ENCODE measurements around the gene AMIGO3. TPM values are rescaled to one million over a fixed set of nuclear protein-coding genes. Genes with fewer than 3 reads are reported as not detected.
A peak's percentile ranks its signal among the peaks of the same experiment; 100 is the strongest.
"Not testable (repeated sequence)": the region's sequence is repeated elsewhere in the genome, so short reads cannot be mapped to it uniquely, and the experiment has no call there.

AMIGO3 gene
- total and polyA plus RNA-seq, 9 donors, result 0.22 to 2.0 (median 0.34) TPM; not detected in 4

DNA sequence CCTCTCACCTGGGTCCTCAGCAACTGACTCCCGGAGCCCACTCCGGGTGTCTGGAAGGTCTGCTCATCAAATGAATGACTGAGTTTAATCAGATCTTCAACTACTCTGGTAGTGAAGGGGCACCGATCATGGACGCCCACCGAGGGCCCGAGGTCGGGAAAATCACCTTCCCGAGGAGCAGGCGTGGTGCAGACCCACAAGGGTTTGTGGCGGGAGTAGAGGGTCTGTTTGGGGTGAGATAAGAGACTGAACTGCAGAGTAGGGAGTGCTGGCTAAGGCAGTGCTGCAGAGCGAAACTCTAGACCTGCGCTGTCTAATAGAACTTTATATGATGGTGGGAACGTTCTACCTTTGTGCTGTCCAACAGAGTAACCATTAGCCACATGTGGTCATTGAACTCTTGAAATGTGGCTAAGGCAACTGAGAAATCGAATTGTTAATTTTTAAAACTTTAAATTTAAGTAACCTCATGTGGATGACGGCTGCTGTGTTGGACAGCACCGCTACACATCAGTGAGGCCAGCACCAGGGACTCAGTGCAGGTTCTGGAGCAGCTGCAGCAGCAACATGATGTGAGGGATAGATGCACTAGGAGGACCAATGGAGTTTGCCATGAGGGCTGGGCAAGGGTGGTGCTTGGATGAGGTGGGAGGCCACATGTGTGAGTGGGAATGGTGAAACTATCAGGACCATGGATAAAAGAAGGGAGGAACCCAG lies 29.4 kb downstream of the AMIGO3 start:
- H3K4me1 ChIP-seq (ENCODE audit: insufficient read depth); H3K36me3 ChIP-seq; H3K27me3 ChIP-seq; intact Hi-C loops (cut with DNase I); DNase-seq; H3K9me3 ChIP-seq: not testable (repeated sequence)
- Histone ChIP-seq H3K27ac (peak overlapping the region in 1 of 2 donors; percentile 60), H3K4me3 (peak overlapping the region; percentile 61)
- 4 to 7% (median 7%) methylated on average over 16 of the region's 16 CpGs for WGBS, 3 donors

DNA sequence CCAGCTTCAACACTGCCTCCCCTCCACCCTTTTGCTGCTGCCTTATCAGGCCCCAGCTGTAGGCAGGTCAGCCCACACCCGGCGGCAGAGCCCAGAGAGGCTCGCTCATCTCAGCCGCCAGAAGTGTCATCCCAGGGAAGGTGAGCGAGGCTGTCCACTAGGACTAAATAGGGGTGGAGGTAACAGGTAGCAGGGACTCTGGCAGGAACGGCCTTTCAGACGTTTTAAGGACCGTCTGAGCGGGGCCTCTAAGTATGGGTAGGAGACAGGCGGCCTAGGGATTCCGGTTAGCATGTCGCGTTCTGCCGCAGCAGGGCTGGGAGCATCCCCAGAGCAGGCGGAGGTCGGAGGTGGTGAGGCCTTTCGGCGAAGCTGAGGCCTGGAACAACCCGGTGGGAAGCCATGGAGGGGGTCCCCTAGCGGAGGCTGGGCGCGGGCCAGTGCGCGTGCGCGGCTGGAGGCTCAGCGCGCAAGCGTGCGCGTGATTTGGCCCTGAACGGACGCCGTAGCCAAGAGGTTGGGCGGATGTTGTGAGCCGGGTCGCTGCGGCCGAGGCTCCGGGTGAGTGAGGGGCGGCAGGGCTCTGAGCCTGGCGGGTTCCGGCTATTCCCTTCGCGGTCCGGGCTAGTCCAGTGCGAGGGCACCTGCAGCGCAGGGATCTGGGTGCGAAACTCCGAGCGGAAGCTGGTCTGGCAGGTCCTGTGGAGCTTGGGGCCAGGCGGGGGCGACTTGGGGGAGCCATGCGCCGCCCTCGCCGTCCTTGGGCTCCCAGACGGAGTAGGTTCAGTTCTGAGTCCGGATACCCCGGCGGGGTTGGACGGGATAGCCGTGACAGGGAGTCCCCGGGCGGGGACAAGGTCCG lies 30.2 kb downstream of the AMIGO3 start, which contains the start of the genes MST1 and RNF123:
Gene MST1 (minus strand): TSS at position 429 of the 862 bp plus-strand sequence. CDS start 783 bp downstream, outside the sequence.
Gene RNF123 (plus strand): TSS at position 512 of the 862 bp plus-strand sequence. CDS start 1,609 bp downstream, outside the sequence.
- WGBS, 3 donors, result 1 to 3% (median 2%) methylated on average over 34 to 66 of the region's 66 CpGs
- Histone ChIP-seq H3K36me3 (no peaks in the 10 kb centered on the region), H3K27me3 (no peaks in the 10 kb centered on the region), H3K4me1 (ENCODE audit: insufficient read depth) (peaks cover 9% of the 10 kb centered on the region), H3K4me3 (peak within 1 kb of the TSS; percentile 61), H3K27ac (peak within 1 kb of the TSS; percentile 31 to 61), H3K9me3 (no peaks in the 10 kb centered on the region)
- TF ChIP-seq EP300 (IDR thresholded peaks at IDR 0.05), result no peak
- TF ChIP-seq POLR2A (IDR thresholded peaks at IDR 0.05), result peak; percentile 24
- TF ChIP-seq, protein P1, sequence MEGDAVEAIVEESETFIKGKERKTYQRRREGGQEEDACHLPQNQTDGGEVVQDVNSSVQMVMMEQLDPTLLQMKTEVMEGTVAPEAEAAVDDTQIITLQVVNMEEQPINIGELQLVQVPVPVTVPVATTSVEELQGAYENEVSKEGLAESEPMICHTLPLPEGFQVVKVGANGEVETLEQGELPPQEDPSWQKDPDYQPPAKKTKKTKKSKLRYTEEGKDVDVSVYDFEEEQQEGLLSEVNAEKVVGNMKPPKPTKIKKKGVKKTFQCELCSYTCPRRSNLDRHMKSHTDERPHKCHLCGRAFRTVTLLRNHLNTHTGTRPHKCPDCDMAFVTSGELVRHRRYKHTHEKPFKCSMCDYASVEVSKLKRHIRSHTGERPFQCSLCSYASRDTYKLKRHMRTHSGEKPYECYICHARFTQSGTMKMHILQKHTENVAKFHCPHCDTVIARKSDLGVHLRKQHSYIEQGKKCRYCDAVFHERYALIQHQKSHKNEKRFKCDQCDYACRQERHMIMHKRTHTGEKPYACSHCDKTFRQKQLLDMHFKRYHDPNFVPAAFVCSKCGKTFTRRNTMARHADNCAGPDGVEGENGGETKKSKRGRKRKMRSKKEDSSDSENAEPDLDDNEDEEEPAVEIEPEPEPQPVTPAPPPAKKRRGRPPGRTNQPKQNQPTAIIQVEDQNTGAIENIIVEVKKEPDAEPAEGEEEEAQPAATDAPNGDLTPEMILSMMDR (IDR thresholded peaks at IDR 0.05), result peak in 1 of 3 donors; percentile 30
- intact Hi-C loops (cut with DNase I), result no loop called here
- DNase-seq, result peak; percentile 88 to 96 (median 94)

DNA sequence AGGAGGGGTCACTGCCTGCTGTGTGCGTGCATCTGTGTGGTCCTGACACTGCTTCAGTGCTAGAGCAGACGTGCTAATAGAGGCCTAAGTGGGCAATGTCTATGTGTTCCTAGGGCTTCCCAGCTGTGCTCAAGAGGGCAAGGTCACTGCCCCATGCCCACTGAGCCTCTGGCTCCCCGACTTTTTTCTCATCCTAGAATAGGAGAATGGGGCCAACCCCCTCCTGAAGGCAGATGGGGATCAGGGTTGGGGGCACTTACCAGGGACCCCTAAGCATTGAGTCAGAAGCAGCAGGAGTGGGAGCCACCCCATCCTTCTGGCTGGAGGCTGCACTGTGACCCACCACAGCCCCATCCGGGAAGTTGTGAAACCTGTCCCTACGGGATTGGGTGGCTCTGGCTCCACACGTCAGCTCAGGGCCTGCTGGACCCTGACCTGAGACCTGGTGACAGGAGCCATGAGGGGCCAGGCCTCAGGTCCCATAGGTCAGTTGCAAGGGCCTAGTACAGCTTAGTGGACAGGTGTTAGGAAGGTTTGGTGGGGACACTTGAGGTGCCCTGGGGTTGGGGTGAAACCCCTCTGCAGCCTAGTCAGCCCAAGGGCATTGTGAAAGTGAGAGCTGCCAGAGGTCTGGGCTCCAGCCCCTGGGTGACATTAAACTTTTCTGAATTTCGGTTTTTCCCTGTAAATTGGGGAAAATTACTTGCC lies 31.0 kb downstream of the AMIGO3 start:
- H3K36me3 ChIP-seq; intact Hi-C loops (cut with DNase I); H3K27me3 ChIP-seq; H3K9me3 ChIP-seq; H3K4me1 ChIP-seq (ENCODE audit: insufficient read depth); DNase-seq: not testable (repeated sequence)
- Histone ChIP-seq H3K27ac (peak overlapping the region in 1 of 2 donors; percentile 61), H3K4me3 (peak overlapping the region; percentile 61)
- 65 to 75% (median 69%) methylated on average over 7 of the region's 7 CpGs for WGBS, 3 donors

DNA sequence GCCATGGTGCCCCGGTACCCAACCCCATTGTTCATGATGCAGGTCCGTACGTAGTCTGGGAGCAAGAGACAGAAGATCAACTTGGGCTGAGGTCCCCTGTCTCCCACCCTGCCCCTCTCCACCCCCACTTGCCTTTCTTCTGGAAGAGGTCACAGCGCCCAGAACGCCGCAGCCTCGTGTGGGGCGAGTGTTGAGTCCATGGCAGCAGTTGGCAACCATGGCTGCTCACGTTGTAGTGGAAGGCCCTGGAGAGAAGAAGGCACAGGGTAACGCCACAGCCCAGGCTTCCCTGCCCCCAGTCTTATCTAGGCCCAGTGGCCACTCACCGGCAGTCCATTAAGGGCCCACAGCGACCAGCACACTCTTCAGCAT lies 32.1 kb downstream of the AMIGO3 start:
- 85 to 93% (median 91%) methylated on average over 12 of the region's 12 CpGs for WGBS, 3 donors

GRCh38 chr3:49686769-49687423 lies 32.6 kb downstream of the AMIGO3 start:
- H3K4me3 ChIP-seq; H3K9me3 ChIP-seq; H3K27ac ChIP-seq; H3K4me1 ChIP-seq (ENCODE audit: insufficient read depth); intact Hi-C loops (cut with DNase I); H3K36me3 ChIP-seq; H3K27me3 ChIP-seq: not testable (repeated sequence)
- peak in 4 of 5 donors; percentile 44 to 69 (median 54) for DNase-seq
- WGBS, 3 donors, result 10 to 15% (median 14%) methylated on average over 14 to 44 of the region's 44 CpGs

More for the DNA sequence above, 32.1 kb downstream of the AMIGO3 start:
- H3K9me3 ChIP-seq; H3K4me1 ChIP-seq (ENCODE audit: insufficient read depth); H3K27me3 ChIP-seq; H3K4me3 ChIP-seq; DNase-seq; H3K27ac ChIP-seq; intact Hi-C loops (cut with DNase I); H3K36me3 ChIP-seq: not testable (repeated sequence)

GRCh38 chr3:49686346-49686745 lies 33.1 kb downstream of the AMIGO3 start:
- whole genome bisulfite sequencing, 3 donors, result 2 to 4% (median 3%) methylated on average over 14 to 26 of the region's 29 CpGs
- H3K4me1 ChIP-seq (ENCODE audit: insufficient read depth); H3K27me3 ChIP-seq; H3K27ac ChIP-seq; H3K36me3 ChIP-seq; intact Hi-C loops (cut with DNase I); H3K4me3 ChIP-seq; H3K9me3 ChIP-seq: not testable (repeated sequence)
- peak in 1 of 5 donors; percentile 46 for DNase-seq

GRCh38 chr3:49685846-49686245 lies 33.6 kb downstream of the AMIGO3 start:
- H3K36me3 ChIP-seq; H3K4me3 ChIP-seq; DNase-seq; H3K4me1 ChIP-seq (ENCODE audit: insufficient read depth); H3K27me3 ChIP-seq; intact Hi-C loops (cut with DNase I); H3K9me3 ChIP-seq; H3K27ac ChIP-seq: not testable (repeated sequence)
- 9 to 20% (median 19%) methylated on average over 19 to 32 of the region's 36 CpGs for WGBS, 3 donors

DNA sequence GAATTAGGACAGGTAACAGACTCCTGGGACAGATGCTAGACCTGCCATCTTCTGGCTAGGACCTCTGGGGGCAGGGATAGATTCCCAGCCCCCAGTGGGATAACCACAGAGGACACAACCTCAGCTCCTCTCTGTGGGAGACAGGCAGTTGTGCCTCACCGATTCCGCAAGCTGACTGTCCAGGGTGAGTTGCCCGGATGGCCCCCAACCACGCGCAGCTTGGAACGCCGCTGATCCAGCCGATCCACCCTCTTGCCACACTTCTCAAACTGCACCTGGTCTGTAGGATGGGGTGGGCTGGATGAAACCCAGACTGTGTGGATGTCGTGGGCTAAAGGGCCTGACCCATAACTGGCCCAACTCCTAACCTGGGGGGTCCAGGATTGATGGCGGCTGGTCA lies 34.4 kb downstream of the AMIGO3 start:
- H3K27me3 ChIP-seq; H3K36me3 ChIP-seq; H3K27ac ChIP-seq; H3K4me1 ChIP-seq (ENCODE audit: insufficient read depth); H3K4me3 ChIP-seq; DNase-seq; H3K9me3 ChIP-seq; intact Hi-C loops (cut with DNase I): not testable (repeated sequence)
- 88 to 94% (median 92%) methylated on average over 10 of the region's 10 CpGs for WGBS, 3 donors

GRCh38 chr3:49684453-49684852 lies 35.0 kb downstream of the AMIGO3 start:
- H3K4me1 ChIP-seq (ENCODE audit: insufficient read depth); H3K27ac ChIP-seq; H3K9me3 ChIP-seq; H3K4me3 ChIP-seq; DNase-seq; intact Hi-C loops (cut with DNase I); H3K36me3 ChIP-seq; H3K27me3 ChIP-seq: not testable (repeated sequence)
- WGBS, 3 donors, result 76 to 90% (median 85%) methylated on average over 2 of the region's 2 CpGs
